GM21576 (cell line): ENCODE results near the gene TUBB4B.

ENCODE experiments used
- ATAC-seq: cut with Tn5 transposase; IDR thresholded peaks from one replicate; pipeline ENCODE4 v1.9.1; 2021; ENCODE audit warnings: mild to moderate bottlenecking, moderate library complexity; ENCODE audit not compliant: unreplicated experiment

The TUBB4B gene

DNA sequence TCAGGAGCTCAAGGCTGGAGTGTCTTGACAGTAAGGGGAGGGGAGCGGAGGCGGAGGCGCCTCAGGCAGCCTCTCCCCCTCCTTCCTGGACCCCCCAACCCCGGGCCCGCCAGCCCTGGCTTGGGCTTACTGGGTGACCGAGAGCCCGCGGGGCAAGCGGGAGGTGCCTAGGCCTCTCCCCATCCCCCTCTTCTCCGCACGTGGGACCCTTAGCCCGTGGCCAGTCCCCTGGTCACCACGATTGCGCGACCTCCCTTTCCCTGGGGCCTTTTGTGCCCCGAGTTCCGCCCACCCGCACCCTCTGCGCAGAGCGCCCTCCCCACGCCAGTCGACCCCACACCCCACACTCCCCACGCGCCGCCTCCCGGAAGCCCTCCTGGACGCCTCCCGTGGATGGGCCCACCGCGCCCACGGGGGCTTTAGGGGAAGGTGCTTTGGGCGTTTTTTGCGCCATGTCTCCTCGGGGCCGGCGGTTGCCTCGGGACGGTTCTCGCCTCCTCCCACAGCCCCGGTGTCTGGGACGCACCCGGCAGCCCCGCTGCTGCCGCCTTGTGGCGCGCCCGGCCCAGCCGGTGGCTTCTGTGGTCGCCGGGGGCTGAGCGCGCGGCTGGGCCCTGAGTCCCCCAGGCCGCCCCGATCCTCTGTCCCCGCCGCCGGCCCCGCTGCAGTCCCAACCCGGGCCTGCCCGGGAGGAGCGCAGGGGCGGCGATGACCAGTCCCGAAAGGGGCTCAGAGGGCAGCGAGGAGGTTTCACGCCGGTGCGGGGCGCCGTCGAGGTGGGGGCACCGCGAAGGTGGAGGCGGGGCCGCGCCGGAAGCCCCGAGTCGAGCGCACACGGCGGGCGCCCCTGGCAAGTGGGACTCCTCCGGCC lies 39.6 kb downstream of the TUBB4B start:
- no peak for ATAC-seq

GRCh38 chr9:137281345-137282116 lies 40.4 kb downstream of the TUBB4B start:
- ATAC-seq, result no peak

DNA sequence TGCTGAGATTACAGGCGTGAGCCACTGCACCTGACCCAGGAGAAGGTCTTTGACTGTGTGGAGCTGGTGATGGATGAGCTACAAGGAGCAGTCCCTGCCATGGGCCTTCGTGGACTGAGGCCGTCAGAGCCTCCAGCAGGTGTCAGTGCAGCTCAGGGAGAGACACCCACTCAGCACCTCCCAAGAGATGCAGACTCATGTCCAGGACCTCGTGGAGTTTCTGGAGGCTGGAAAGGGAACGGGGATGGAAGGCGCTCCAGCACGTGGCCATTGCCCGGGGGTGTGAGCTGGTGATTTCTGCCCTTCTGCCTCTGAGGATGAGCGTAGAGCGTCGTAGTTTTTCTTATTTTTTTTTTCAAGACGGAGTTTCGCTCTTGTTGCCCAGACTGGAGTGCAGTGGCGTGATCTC lies 45.9 kb downstream of the TUBB4B start:
- ATAC-seq, result no peak

- ATAC-seq, result no peak
Measured at GRCh38 chr9:137293094-137293481, 52.0 kb downstream of the TUBB4B start.
